Spinal cord (tissue), 10 donors: ENCODE results near the gene ARHGAP18. TPM values are rescaled to one million over a fixed set of nuclear protein-coding genes. Genes with fewer than 3 reads are reported as not detected.

Experiments
- DNase-seq, 6 donors: peaks; one replicate each; pipeline versions ENCODE4 v3.0.0 to v3.0.0-alpha.2; 2013 to 2015; ENCODE audit warnings: low spot score in 6 of 6, low read depth in 4 of 6
- H3K27ac ChIP-seq: one replicate; pipeline ENCODE4 v1.5.1; 2013; ENCODE audit warnings: low read depth, low read length, control low read depth
- H3K27me3 ChIP-seq: one replicate; pipeline ENCODE4 v1.6.1; 2013; ENCODE audit warnings: low read length; ENCODE audit not compliant: control insufficient read depth, insufficient read depth
- H3K36me3 ChIP-seq: one replicate; pipeline ENCODE4 v1.6.1; 2013; ENCODE audit warnings: low read length; ENCODE audit not compliant: control insufficient read depth, insufficient read depth
- H3K4me1 ChIP-seq: one replicate; pipeline ENCODE4 v1.6.1; 2013; ENCODE audit warnings: low read length; ENCODE audit not compliant: control insufficient read depth, insufficient read depth
- H3K4me3 ChIP-seq: one replicate; pipeline ENCODE4 v1.5.1; 2013; ENCODE audit warnings: low read depth, low read length, control low read depth
- H3K9me3 ChIP-seq: one replicate; pipeline ENCODE4 v1.6.1; 2013; ENCODE audit warnings: low read length; ENCODE audit not compliant: control insufficient read depth, insufficient read depth
- WGBS: methylation state at CpG from one replicate; pipeline ENCODE4 v1.1.5; 2013; ENCODE audit warnings: missing lambda C conversion rate; ENCODE audit not compliant: insufficient coverage; 5-methylcytosine and 5-hydroxymethylcytosine counted together
- polyA plus RNA-seq, 2 donors: library from polyadenylated mRNA; unstranded; fragments of 120-200 nt; gene quantifications; one replicate each; pipeline ENCODE4 v1.2.1, GENCODE V29; 2013; ENCODE audit not compliant: insufficient read length in 2 of 2
- total RNA-seq, 2 donors: library from RNA; depleted of rRNA in 1 of 2; stranded (reverse); fragments of 120-200 nt in 1 of 2; fragments of >200 nt in 1 of 2; gene quantifications; one replicate each; pipeline versions ENCODE4 v1.2.3 to v1.2.4, GENCODE V29; 2013 to 2014
- donor health status: healthy.

Gene ARHGAP18
- total and polyA plus RNA-seq, 4 donors: 8.0 to 18.6 (median 13.9) TPM

GRCh38 chr6:129633529-129633928 lies 76.4 kb downstream of the ARHGAP18 start:
- no peak for DNase-seq
- no peaks in the 10 kb centered on the region for H3K36me3 ChIP-seq
- no CpG with 5 or more reads among the region's 3 CpGs for WGBS
- no peaks in the 10 kb centered on the region for H3K27me3 ChIP-seq
- no peaks in the 10 kb centered on the region for H3K4me1 ChIP-seq
- H3K9me3 ChIP-seq: no peaks in the 10 kb centered on the region
- no peak overlapping the region for H3K4me3 ChIP-seq
- no peak overlapping the region for H3K27ac ChIP-seq

DNA sequence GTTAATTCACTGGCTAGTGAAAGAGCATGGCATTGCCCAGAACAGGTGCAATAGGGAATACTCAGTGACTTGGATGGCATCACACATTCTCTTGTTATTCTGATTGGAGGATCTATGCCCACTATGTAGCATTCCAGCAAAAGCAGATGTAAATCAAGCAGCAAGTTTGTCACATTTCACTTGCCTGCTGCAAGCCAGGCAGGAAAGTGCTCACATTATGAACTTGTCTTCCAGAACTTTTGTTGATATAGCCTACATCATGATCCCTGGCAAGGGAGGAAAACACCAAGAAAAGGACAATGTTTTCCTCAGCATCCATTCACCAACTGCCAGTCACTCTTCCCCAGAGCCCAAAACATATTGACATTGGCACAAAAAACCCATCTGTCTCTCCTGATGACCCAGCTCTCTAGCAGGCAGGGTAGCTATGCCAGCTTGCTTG lies 77.8 kb downstream of the ARHGAP18 start:
- H3K27ac ChIP-seq: no peak overlapping the region

DNA sequence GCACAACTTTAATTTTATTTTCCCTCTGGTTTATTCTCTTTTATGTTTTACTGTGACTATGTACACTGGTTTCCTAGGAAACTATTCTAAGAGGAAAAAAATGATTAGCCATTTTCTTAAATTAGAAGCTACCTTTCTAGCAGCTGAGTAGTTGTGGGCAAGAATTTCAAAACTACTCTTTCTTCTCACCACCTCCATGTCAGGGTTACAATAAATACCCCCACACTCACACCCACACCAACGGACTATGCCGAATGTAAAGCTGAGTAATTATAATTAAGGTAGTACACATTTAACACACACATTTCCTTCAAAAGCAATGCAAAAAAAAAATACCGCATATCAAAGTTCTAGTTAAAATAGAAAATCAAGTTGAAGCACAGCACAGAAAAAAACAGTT lies 78.9 kb downstream of the ARHGAP18 start:
- H3K27ac ChIP-seq: no peak overlapping the region
- WGBS: no CpG with 5 or more reads among the region's 3 CpGs
- no peaks in the 10 kb centered on the region for H3K9me3 ChIP-seq

More for the DNA sequence above, 77.8 kb downstream of the ARHGAP18 start:
- H3K4me3 ChIP-seq: no peak overlapping the region
- H3K4me1 ChIP-seq: no peaks in the 10 kb centered on the region
- H3K9me3 ChIP-seq: no peaks in the 10 kb centered on the region
- H3K36me3 ChIP-seq: no peaks in the 10 kb centered on the region
- H3K27me3 ChIP-seq: no peaks in the 10 kb centered on the region
- peak in 1 of 6 donors; percentile 60 for DNase-seq

DNA sequence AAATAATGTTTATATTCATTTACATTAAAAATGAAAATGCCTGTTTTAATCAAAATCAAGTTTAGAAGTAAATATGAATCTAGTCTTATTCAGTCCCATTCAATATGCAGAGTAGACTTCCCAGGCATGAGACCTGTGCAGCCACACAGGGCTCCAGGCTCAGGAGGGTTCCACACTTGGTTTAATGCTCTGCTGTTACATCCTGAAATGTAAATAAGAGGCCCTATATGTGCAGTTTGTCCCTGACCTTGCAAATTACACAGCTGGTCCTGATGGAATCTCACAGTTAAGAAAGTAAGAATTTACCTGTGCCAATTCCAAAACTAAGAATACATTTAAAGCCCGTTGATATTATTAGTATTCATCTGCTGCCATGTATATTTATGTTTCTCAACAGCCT lies 79.4 kb downstream of the ARHGAP18 start:
- Histone ChIP-seq H3K4me3 (no peak overlapping the region), H3K27ac (no peak overlapping the region), H3K4me1 (no peaks in the 10 kb centered on the region), H3K27me3 (no peaks in the 10 kb centered on the region), H3K36me3 (no peaks in the 10 kb centered on the region), H3K9me3 (no peaks in the 10 kb centered on the region)
- WGBS: no CpG with 5 or more reads among the region's 1 CpG
- no peak for DNase-seq

More for the DNA sequence above, 78.9 kb downstream of the ARHGAP18 start:
- H3K4me1 ChIP-seq: no peaks in the 10 kb centered on the region
- DNase-seq: no peak
- H3K4me3 ChIP-seq: no peak overlapping the region
- H3K36me3 ChIP-seq: no peaks in the 10 kb centered on the region
- no peaks in the 10 kb centered on the region for H3K27me3 ChIP-seq

DNA sequence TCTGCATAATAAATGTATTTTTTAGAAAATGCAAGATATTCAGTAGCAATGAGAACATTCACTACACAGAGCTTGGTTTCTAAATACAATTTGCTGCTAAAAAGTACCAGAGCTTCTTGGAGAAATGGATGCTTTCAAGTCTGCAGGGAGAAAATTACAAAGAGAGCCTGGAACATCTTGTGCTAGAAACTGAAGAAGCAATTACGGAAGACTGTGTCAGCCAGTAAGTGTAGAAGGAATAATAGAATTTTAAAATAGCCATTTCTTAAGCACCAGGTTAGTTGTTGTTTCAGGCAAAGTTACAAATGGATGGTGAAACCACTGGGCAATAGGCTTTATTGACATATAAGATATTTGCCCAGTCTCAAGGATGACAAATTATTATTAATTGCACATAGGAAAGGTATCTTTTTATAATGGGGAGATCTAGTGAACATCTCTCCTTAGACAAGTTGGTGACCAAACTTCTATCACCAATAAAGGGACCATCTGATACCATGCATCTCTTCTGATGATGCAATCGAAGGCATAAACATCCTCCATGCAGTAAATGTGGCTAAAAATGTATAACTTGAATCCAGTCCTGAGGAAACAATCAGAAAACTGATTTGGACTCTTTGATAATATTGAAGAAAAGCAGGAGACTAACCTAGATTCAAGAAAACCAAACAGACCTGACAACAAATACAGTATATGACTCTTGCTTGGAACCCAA lies 81.7 kb downstream of the ARHGAP18 start:
- no peak overlapping the region for H3K4me3 ChIP-seq
- H3K27me3 ChIP-seq: no peaks in the 10 kb centered on the region
- no peaks in the 10 kb centered on the region for H3K36me3 ChIP-seq
- H3K27ac ChIP-seq: no peak overlapping the region
- WGBS: no CpG with 5 or more reads among the region's 2 CpGs
- H3K4me1 ChIP-seq: no peaks in the 10 kb centered on the region
- H3K9me3 ChIP-seq: no peaks in the 10 kb centered on the region
- DNase-seq: no peak

DNA sequence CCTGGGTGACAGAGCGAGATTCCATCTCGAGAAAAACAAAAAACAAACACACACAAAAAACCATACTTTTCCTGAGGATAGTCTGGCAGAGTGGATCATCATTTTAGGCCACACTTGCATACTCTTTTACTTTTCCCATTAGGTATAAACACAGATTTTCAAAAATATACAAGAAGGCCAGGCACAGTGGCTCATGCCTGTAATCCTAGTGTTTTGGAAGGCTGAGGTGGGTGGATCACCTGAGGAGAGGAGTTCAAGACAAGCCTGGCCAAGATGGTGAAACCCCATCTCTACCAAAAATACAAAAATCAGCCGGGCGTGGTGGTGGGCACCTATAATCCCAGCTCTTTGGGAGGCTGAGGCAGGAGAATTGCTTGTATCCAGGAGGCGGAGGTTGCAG lies 85.5 kb downstream of the ARHGAP18 start:
- Histone ChIP-seq H3K27ac (no peak overlapping the region), H3K9me3 (no peaks in the 10 kb centered on the region), H3K36me3 (no peaks in the 10 kb centered on the region), H3K27me3 (no peaks in the 10 kb centered on the region), H3K4me1 (no peaks in the 10 kb centered on the region), H3K4me3 (no peak overlapping the region)
- DNase-seq: no peak
- no CpG with 5 or more reads among the region's 5 CpGs for WGBS

DNA sequence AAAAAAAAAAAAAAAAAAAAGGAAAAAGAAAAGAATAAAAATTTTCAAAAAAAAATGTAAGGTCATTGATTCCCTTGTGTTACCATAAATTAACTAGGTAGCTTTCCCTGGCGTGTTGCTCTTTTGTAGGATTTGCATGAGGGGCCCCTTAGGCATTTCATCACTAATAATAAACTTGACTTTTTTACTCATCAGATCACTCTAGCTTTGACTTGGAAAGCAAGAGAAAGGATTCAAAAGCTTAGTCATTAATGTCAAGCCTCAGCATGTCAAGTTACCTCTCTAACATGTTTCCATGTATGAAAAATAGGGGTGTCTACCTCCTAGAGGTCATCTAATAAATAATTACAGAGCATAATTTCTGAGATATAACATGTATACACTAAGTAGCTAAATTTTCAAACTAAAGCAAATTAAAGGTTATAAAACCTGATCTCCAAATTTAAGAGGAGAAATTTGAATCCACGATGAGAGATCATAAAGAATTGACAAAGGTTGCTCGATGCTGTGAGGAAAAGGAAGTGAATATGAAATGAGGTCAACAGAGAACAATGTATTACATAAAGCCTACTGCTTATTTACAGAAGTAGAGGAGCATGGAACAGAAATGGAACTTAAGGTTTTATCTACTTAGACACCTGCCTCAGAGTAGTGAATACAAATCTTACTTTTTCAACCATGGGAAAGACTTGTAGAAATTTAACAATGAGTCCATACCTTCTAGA lies 86.8 kb downstream of the ARHGAP18 start:
- H3K9me3 ChIP-seq: no peaks in the 10 kb centered on the region
- no peaks in the 10 kb centered on the region for H3K4me1 ChIP-seq
- no peaks in the 10 kb centered on the region for H3K27me3 ChIP-seq
- no peak for DNase-seq
- no peak overlapping the region for H3K4me3 ChIP-seq
- no CpG with 5 or more reads among the region's 3 CpGs for WGBS
- no peaks in the 10 kb centered on the region for H3K36me3 ChIP-seq
- no peak overlapping the region for H3K27ac ChIP-seq

GRCh38 chr6:129621252-129621651 lies 88.7 kb downstream of the ARHGAP18 start:
- WGBS: 92% methylated on average over 2 of the region's 4 CpGs
- no peaks in the 10 kb centered on the region for H3K9me3 ChIP-seq

DNA sequence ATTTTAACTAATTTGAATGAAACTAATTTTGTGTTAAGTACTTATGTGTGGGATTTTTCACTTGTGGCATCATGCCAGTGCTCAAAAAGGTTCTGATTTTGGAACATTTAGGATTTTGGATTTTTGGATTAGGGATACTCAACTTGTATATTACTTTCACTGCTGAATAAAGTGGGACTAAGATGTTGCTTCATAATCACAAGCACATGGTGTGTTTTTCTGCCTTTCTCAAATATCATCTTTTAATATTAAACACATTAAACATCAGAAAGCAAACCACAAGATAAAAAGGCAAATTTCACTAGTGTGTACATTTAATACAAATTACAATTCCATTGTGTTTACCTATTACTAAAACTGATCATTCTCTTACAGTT lies 89.8 kb downstream of the ARHGAP18 start:
- Histone ChIP-seq H3K9me3 (no peaks in the 10 kb centered on the region), H3K36me3 (no peaks in the 10 kb centered on the region), H3K4me3 (no peak overlapping the region), H3K27me3 (no peaks in the 10 kb centered on the region), H3K27ac (no peak overlapping the region), H3K4me1 (no peaks in the 10 kb centered on the region)
- no peak for DNase-seq

More at GRCh38 chr6:129621252-129621651, 88.7 kb downstream of the ARHGAP18 start:
- no peaks in the 10 kb centered on the region for H3K36me3 ChIP-seq
- H3K4me3 ChIP-seq: no peak overlapping the region
- H3K4me1 ChIP-seq: no peaks in the 10 kb centered on the region
- H3K27ac ChIP-seq: no peak overlapping the region
- no peaks in the 10 kb centered on the region for H3K27me3 ChIP-seq
- no peak for DNase-seq
